Body of pancreas (tissue), 4 donors: ENCODE measurements around the gene GFRA1.

Experiments used
- POLR2A ChIP-seq, 3 donors: fragments of 450-650 bp; IDR thresholded peaks; one replicate each; pipeline ENCODE4 v1.6.1; 2016; ENCODE audit warnings: antibody characterized with exemption in 3 of 3, mild to moderate bottlenecking in 2 of 3
- TF ChIP-seq, protein P1 (sequence below), 7 experiments: fragments of 450-650 bp in 4 of 7; fragments of 200-600 bp in 3 of 7; sonication (generic) in 3 of 7; IDR thresholded peaks; one replicate each; pipeline ENCODE4 v1.5.1; 2016 to 2019; ENCODE audit warnings: antibody characterized with exemption in 7 of 7

DNA sequence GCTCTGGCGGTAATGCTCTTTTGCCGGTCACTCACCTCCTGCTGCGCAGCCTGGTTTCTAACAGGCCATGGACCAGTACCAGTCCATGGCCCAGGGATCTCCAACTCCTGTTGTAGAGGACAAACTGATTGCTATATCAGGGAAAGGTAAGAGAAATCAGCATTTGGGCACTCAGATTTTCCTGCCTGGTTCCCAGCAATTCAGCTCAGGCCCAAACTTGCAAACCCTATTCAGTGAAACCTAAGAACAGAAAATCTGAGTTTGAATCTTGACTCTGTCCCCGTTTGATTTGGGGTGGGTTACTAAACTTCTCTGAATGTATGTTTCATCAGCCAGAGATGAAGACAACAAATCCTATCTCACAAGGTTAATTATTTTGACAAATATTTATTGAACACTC, 77.4 kb downstream of the GFRA1 start:
- TF ChIP-seq POLR2A (IDR thresholded peaks at IDR 0.05), result no peak
- TF ChIP-seq, protein P1, sequence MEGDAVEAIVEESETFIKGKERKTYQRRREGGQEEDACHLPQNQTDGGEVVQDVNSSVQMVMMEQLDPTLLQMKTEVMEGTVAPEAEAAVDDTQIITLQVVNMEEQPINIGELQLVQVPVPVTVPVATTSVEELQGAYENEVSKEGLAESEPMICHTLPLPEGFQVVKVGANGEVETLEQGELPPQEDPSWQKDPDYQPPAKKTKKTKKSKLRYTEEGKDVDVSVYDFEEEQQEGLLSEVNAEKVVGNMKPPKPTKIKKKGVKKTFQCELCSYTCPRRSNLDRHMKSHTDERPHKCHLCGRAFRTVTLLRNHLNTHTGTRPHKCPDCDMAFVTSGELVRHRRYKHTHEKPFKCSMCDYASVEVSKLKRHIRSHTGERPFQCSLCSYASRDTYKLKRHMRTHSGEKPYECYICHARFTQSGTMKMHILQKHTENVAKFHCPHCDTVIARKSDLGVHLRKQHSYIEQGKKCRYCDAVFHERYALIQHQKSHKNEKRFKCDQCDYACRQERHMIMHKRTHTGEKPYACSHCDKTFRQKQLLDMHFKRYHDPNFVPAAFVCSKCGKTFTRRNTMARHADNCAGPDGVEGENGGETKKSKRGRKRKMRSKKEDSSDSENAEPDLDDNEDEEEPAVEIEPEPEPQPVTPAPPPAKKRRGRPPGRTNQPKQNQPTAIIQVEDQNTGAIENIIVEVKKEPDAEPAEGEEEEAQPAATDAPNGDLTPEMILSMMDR (IDR thresholded peaks at IDR 0.05), result no peak
